ENCODE results near the gene TRIP12. TPM values are rescaled to one million over a fixed set of nuclear protein-coding genes. Genes with fewer than 3 reads are reported as not detected.
A peak's percentile ranks its signal among the peaks of the same experiment; 100 is the strongest.

Gene TRIP12
- total and polyA plus RNA-seq, 2 of the 13 experiments (the other 11 are each of a cell fraction or from before 2014, with no cell fraction given): 72.1 to 153 TPM

DNA sequence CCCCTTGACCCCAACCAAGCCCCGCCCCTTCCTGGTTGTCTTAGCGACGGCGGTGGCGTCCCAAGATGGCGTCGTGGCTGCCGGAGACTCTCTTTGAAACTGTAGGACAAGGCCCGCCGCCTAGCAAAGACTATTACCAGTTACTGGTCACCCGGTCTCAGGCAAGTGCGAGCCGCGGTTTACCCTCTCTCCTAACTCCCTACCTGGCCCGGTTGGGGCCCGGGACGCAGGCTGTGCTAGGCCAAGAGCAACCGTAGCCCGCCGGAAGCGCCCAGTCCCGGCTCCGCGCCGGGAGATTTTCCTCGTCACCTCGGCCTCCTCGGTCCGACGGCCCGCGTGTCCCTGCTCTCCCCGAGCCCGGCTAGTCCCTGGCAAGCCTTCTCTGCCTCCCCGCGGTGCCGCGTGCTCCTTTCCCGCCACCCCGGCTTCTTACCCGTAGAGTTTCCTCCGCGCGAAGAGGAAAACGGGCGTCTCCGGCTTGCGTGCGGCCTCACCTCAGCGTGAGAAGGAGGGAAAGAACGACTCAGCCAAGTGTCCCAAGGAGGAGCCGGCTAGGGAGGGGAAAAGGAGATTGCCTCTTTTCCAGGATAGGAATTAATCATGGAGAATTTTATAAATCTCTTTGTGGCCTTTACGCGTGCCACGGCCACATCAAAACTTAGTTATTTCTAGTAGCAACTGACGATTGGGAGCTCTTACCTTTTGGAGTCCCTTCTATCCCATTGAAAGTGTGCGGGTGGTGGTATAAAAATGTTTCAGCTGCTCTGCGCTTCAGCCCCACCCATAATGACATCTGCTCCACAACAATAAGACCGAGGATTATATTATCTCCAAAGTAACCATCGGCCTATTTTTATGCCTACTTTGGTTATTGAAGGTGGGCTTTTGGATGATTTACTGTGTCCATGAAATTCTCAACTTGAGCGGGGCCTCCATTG is 909 bp upstream of the TRIP12 start, which contains the start of gene FBXO36 (continued):
- TF ChIP-seq, protein P1, sequence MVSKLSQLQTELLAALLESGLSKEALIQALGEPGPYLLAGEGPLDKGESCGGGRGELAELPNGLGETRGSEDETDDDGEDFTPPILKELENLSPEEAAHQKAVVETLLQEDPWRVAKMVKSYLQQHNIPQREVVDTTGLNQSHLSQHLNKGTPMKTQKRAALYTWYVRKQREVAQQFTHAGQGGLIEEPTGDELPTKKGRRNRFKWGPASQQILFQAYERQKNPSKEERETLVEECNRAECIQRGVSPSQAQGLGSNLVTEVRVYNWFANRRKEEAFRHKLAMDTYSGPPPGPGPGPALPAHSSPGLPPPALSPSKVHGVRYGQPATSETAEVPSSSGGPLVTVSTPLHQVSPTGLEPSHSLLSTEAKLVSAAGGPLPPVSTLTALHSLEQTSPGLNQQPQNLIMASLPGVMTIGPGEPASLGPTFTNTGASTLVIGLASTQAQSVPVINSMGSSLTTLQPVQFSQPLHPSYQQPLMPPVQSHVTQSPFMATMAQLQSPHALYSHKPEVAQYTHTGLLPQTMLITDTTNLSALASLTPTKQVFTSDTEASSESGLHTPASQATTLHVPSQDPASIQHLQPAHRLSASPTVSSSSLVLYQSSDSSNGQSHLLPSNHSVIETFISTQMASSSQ (IDR thresholded peaks at IDR 0.05; ENCODE audit: low read depth): no peak
- TF ChIP-seq, protein P1 (CRISPR knock-in tag; IDR thresholded peaks at IDR 0.05; ENCODE audit: borderline replicate concordance): no peak
- TF ChIP-seq, protein P2, sequence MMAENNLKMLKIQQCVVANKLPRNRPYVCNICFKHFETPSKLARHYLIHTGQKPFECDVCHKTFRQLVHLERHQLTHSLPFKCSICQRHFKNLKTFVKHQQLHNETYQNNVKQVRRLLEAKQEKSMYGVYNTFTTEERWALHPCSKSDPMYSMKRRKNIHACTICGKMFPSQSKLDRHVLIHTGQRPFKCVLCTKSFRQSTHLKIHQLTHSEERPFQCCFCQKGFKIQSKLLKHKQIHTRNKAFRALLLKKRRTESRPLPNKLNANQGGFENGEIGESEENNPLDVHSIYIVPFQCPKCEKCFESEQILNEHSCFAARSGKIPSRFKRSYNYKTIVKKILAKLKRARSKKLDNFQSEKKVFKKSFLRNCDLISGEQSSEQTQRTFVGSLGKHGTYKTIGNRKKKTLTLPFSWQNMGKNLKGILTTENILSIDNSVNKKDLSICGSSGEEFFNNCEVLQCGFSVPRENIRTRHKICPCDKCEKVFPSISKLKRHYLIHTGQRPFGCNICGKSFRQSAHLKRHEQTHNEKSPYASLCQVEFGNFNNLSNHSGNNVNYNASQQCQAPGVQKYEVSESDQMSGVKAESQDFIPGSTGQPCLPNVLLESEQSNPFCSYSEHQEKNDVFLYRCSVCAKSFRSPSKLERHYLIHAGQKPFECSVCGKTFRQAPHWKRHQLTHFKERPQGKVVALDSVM (CRISPR knock-in tag; IDR thresholded peaks at IDR 0.05): peak; percentile 71
- TF ChIP-seq, protein P3, sequence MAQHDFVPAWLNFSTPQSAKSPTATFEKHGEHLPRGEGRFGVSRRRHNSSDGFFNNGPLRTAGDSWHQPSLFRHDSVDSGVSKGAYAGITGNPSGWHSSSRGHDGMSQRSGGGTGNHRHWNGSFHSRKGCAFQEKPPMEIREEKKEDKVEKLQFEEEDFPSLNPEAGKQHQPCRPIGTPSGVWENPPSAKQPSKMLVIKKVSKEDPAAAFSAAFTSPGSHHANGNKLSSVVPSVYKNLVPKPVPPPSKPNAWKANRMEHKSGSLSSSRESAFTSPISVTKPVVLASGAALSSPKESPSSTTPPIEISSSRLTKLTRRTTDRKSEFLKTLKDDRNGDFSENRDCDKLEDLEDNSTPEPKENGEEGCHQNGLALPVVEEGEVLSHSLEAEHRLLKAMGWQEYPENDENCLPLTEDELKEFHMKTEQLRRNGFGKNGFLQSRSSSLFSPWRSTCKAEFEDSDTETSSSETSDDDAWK (CRISPR knock-in tag; IDR thresholded peaks at IDR 0.05): no peak
- TF ChIP-seq, protein P4, sequence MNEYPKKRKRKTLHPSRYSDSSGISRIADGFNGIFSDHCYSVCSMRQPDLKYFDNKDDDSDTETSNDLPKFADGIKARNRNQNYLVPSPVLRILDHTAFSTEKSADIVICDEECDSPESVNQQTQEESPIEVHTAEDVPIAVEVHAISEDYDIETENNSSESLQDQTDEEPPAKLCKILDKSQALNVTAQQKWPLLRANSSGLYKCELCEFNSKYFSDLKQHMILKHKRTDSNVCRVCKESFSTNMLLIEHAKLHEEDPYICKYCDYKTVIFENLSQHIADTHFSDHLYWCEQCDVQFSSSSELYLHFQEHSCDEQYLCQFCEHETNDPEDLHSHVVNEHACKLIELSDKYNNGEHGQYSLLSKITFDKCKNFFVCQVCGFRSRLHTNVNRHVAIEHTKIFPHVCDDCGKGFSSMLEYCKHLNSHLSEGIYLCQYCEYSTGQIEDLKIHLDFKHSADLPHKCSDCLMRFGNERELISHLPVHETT (CRISPR knock-in tag; conservative IDR thresholded peaks at IDR 0.05): no peak
- TF ChIP-seq RBM39 (IDR thresholded peaks at IDR 0.05; ENCODE audit: low read depth, low read length, poor library complexity, severe bottlenecking): peak; percentile 74
- TF ChIP-seq ZNF3 (CRISPR knock-in tag; IDR thresholded peaks at IDR 0.05): no peak
- TF ChIP-seq ZBTB7B (CRISPR knock-in tag; IDR thresholded peaks at IDR 0.05): no peak
- TF ChIP-seq, protein P5, sequence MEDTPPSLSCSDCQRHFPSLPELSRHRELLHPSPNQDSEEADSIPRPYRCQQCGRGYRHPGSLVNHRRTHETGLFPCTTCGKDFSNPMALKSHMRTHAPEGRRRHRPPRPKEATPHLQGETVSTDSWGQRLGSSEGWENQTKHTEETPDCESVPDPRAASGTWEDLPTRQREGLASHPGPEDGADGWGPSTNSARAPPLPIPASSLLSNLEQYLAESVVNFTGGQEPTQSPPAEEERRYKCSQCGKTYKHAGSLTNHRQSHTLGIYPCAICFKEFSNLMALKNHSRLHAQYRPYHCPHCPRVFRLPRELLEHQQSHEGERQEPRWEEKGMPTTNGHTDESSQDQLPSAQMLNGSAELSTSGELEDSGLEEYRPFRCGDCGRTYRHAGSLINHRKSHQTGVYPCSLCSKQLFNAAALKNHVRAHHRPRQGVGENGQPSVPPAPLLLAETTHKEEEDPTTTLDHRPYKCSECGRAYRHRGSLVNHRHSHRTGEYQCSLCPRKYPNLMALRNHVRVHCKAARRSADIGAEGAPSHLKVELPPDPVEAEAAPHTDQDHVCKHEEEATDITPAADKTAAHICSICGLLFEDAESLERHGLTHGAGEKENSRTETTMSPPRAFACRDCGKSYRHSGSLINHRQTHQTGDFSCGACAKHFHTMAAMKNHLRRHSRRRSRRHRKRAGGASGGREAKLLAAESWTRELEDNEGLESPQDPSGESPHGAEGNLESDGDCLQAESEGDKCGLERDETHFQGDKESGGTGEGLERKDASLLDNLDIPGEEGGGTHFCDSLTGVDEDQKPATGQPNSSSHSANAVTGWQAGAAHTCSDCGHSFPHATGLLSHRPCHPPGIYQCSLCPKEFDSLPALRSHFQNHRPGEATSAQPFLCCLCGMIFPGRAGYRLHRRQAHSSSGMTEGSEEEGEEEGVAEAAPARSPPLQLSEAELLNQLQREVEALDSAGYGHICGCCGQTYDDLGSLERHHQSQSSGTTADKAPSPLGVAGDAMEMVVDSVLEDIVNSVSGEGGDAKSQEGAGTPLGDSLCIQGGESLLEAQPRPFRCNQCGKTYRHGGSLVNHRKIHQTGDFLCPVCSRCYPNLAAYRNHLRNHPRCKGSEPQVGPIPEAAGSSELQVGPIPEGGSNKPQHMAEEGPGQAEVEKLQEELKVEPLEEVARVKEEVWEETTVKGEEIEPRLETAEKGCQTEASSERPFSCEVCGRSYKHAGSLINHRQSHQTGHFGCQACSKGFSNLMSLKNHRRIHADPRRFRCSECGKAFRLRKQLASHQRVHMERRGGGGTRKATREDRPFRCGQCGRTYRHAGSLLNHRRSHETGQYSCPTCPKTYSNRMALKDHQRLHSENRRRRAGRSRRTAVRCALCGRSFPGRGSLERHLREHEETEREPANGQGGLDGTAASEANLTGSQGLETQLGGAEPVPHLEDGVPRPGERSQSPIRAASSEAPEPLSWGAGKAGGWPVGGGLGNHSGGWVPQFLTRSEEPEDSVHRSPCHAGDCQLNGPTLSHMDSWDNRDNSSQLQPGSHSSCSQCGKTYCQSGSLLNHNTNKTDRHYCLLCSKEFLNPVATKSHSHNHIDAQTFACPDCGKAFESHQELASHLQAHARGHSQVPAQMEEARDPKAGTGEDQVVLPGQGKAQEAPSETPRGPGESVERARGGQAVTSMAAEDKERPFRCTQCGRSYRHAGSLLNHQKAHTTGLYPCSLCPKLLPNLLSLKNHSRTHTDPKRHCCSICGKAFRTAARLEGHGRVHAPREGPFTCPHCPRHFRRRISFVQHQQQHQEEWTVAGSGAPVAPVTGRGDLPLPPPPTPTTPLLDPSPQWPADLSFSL (CRISPR knock-in tag; IDR thresholded peaks at IDR 0.05): no peak; the same call in 1 of the 2 replicates
- TF ChIP-seq TBX3 (IDR thresholded peaks at IDR 0.05; ENCODE audit: borderline replicate concordance): peak; percentile 25; the same call in 1 of the 2 replicates
- peak; percentile 99 for TF ChIP-seq ASH2L (IDR thresholded peaks at IDR 0.05; ENCODE audit: insufficient read length, low read depth, low read length)
